ENCODE data around the gene MPP7. TPM values are rescaled to one million over a fixed set of nuclear protein-coding genes. Genes with fewer than 3 reads are reported as not detected.
A peak's percentile ranks its signal among the peaks of the same experiment; 100 is the strongest.

MPP7 gene
- total RNA-seq, 1 experiment from 2014 or later = 1.7 TPM

DNA sequence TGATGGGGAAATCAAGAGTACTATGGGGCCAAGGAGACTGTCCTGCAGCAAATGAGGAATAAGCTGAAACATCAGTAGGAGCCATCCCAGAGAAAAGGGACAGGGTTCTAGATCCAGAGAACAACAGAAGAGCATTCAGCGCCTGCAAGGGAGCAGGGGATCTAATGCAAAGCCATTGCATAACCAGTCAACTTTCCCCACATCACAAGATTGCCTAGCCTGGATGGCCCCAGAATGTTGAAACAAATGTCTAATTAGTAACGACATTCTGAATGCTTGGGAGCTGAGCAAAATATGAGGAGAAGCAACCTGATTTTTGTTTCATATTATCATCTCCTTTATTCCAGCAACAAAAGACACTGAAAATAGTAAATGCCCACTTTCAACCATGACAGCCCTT lies 2.7 kb upstream of the MPP7 start:
- DNase-seq (ENCODE audit: low spot score) = no peak

DNA sequence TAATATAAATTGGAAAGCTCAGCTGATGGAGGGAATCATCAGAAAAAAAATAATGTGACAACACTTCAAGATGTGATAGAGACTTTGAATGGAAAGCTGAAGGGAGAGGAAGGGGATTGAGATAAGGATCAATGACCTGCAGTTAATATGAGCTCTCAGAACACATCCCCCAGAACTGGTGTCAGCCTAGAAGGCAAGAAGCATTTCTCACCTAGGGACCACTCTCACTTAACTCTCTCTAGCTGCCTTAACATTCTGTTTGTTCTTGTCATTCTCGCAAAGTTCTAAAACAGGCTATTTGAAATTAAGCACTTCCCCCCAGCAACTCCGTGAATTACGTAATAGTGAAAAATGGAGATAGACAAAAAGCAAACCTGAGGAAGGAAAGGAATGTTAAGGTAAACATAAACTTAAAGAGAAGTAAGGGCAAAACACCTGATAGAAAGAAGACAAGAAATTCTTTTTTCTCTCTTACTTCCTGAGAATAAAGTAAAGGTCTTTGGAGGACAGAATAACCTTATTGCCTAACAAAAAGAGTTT lies 1.2 kb upstream of the MPP7 start:
- no peak for DNase-seq (ENCODE audit: low spot score)

DNA sequence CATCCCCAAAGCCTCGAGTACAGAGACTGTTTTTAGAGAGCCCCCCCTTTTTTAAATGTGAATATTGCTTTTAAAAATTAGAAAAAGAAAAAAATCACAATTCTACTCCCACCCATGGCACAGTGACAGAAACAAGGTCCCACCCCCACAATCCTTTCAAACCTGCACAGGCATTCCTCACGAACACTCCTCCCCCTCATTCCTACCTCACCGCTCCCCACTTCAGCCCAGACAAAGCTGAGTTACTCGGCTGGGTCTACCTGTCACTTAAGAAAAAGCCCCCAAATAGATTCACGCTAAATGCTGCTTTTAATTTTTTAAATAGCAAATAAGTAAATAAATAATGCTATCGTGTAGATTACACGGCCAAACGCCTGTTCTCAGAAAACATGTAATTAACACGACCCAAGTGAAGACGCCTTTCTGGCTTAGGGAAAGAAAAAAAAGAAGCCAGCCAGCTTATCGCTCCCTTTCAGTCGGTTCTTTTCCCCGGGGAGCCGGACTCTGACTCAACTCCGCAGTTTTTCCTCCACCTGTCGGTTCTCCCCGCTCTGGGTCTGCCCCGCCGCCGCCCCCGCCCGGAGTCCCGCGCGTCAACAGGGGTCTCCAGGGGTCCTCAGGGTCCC lies 739 bp downstream of the MPP7 start:
- DNase-seq (ENCODE audit: low spot score) = no peak

DNA sequence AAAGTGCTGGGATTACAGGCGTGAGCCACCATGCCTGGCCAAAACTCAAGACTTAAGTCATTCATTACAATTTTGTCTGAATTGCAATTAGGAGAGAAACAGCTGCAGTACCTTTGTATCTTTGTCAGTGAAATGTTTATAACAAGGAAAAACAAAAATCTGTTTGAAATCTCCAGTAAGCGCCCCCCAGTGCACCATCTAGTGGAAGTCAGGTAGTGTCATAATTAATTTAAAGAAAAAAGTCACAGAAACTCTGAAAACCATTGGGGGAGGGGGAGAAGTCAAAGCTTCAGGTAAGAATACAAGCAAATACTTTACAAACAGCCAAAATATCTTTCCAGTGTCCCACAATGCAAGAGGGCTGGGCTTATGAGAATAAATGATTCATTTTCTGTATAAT lies 2.8 kb downstream of the MPP7 start:
- no peak for DNase-seq (ENCODE audit: low spot score)

DNA sequence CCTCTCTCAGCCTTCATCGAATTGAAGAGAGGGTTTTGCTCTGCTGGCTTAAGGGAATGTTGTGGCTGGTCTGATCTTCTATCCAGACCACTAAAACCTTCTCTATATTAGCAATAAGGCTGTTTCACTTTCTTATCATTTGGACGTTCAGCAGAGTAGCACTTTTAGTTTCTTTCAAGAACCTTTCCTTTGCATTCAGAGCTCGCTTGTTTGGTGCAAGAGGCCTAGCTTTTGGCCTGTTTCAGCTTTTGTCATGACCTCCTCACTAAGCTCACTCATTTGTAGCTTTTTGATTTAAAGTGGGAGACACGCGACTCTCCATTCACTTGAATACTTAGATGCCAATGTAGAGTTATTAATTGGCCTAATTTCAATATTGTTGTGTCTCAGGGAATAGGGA lies 3.9 kb downstream of the MPP7 start:
- DNase-seq (ENCODE audit: low spot score) = no peak

DNA sequence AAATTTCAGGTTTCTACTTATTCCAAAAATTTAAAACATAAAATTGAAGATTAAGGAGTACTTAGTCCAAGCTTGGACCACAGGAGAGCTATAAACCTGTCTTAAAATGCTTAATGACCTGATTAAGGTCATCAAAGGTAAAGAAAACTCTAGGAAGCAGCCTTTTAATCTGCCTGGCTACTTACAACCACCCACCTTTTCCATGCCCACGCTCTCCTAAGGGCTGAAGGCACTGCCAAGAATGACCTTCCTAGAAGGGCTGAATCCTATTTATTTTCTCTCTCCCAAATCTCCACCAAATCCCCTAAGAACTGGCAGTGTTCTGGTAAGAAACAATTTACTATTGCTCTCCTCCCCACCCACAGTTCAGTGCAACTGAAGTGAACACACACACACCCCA lies 6.8 kb downstream of the MPP7 start:
- DNase-seq (ENCODE audit: low spot score) = no peak

DNA sequence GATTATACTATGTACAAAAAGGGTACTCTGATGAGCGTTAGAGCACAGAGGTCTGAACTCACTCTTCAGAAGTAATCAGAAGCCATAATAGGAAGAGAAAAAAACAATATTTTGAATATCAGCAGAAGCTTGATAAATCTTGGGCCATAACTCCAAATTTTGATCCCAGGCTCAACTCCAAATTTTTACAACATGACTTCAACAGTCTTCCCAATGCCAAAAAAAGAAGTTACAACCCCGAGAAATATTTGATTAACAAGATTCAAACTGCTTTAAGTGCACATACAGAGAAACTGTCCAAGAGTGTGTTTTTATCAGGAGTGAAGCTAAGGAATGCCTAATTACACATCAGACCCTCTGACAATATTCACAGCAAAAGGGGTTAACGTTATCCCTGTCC lies 7.5 kb downstream of the MPP7 start:
- DNase-seq (ENCODE audit: low spot score) = no peak

DNA sequence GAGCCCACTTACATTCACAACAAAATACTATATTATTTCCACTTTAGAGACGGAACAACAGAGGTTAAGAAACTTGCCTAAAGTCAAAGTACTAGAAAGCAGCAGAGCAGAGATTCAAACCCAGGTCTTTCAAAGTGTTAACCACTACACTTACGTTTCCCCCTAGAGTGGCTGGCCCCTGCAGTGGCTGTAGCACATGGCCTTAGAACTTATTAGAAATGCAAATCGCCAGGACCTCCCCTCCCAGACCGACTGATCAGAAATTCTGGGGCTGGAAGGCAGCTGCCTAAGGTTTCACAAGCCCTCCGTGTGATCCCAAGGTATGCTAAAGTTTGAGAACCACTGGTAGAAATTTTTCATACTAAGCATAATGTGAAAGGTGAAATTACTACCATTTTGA lies 8.1 kb downstream of the MPP7 start:
- no peak for DNase-seq (ENCODE audit: low spot score)

DNA sequence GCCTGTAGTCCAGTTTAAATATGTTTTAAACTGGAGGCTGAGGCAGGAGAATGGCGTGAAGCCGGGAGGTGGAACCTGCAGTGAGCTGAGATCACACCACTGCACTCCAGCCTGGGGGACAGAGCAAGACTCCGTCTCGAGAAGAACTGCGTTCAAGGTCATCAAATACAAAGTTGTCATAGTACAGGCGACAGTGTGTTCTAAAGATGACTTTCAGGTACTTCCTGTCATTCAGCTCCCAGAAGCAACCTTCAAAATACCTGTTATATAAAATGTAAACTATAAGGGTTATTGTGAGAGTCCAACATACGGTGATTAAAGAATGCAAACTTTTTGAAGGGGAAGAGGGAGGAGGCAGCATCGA lies 8.7 kb downstream of the MPP7 start:
- DNase-seq (ENCODE audit: low spot score) = no peak

DNA sequence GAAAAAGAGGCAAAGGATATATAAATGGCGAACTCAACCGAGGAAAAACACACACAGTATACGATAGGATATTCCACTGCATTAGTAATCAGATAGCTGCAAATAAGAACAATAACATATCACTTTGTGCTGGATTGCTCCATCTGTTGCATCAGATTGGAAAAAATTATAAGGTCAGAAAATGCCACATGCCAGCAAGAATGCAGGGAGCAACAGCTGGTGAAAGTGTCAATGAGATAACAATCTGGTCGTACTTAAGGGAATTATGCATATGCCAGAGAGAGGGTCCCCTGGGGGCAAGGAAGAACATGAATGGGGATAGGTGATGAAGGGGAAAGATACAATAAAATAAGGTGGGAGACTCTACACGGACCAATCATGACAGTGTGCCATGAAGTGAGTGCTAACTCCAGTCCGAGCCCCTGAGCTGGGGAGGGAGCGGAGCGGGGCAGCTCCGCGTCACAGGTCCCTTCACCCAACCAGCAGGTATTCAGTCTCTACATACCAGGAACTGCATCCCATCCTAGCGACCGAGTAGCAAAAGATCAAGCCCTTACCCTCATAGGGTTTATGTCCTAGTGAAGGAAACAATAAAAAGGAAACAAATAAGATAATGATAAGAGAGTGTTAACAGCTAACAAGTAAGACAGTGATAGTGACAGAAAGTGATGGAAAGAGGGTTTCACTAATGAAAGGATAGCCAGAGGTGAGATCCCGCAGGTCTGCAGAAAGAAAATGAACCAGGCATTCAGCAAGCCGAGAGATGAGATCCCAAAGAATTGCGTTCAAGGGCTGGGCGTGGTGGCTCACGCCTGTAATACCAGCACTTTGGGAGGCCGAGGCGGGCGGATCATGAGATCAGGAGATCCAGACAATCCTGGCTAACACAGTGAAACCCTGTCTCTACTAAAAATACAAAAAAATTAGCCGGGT lies 9.4 kb downstream of the MPP7 start:
- DNase-seq (ENCODE audit: low spot score) = no peak

DNA sequence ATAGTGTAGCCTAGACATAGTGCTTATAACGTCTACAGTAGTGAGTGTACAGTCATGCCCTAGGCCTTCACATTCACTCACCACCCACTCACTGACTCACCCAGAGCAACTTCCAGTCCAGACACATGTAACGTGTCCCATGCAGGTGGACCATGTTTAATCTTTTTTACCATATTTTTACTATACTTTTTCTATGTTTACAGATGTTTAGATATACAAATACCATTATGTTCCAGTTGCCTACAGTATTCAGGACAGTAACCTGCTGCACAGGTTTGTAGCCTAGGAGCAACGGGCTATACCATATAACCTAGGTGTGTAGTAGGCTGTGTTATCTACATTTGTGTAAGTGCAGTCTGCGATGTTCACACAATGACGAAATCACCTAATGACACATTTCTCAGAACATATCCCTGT lies 11.0 kb downstream of the MPP7 start:
- peak; percentile 34 for DNase-seq (ENCODE audit: low spot score)

DNA sequence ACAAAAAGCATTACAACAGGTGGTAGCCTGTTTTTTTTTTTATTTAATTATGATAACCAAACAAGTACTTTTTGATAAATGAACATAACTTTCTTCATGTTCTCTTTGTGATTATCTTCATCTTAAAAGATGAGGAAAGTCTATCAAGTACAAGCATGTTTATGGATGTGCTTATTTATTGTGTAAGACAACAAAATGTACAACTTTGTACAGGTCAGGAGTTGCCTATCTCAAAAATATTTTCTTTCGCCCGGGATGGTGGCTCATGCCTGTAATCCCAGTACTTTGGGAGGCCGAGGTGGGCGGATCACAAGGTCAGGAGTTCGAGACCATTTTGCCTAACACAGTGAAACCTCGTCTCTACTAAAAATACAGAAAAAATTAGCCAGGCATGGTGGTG lies 17.0 kb downstream of the MPP7 start:
- DNase-seq (ENCODE audit: low spot score) = no peak

DNA sequence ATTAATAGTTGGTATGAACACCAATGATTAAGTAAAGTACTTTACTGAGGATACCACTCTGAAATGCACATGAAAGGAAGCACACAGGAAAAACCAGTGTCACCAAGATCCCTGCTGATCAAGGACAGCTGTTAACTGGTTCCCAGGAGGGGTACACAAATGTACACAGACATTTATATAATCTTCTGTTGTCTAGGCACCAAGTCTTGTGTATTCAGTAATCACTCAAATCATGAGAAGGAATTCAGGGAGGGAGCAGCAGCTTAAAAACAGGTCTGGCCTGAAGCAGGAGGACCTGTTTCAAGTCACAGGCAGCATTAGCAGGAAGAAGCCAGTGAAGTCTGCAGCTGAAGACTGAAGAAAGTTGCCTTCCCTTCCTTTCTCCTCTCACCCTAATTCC lies 18.7 kb downstream of the MPP7 start:
- DNase-seq (ENCODE audit: low spot score) = no peak

DNA sequence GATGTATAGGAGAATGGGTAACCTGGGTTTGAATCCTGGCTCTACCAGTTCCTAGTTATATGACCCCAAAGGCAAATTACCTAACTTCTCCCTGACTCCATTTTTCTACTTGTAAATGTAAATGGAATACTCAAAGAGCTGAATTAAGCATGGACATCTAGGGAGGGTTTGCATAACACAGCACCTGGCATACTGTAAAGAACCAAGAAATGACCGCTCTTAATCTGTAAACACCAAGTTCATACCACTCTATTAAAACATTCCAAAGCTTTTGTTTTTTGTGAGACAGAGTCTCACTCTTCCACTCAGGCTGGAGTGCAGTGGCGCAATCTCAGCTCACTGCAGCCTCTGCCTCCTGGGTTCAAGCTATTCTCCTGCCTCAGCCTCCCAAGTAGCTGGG lies 19.6 kb downstream of the MPP7 start:
- DNase-seq (ENCODE audit: low spot score) = no peak

DNA sequence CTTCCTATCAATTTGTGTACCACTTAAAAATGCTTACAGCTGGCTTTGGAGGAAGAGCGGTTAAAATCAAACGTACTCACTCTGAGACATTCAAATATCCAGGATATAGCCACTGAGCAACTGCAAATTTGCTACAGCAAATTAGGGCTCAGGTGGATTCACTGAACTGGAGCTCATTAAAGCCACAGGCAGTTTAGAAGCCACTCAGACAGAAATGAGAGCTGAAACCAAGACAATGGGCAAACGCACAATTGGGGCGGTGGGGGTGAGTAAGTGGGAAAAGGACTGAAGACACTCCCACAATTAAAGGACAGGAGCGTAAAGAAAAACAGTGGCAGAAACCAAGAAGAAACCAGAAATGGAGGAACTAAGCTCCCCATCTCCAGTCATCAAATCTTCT lies 20.5 kb downstream of the MPP7 start:
- no peak for DNase-seq (ENCODE audit: low spot score)

DNA sequence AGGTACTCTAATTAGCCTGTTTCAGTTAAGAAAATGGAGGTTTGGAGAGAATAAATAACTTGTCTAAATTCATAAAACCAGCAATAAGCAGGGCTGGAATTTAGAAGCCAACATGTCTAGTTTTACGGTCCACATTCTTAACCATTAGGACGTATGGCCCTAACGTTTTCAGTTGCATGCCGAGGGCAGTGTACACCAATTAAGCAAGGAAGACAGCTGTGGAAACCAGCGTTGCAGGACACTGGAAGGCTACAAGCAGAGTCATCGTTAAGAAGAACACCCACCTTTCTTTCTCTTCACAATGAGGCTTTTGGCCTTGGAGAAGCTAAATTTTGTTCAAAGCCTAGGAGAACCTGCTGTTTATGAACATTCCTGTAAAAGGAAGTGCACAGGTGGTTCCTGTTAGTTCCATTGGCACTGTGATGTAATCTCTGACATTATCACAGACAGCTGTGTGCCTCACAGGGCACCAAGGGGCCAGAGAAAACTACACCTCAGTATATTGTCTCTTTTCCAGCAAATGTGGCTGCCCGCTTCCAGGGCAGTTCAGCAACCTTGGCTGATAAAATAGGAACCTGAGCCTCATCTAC lies 21.0 kb downstream of the MPP7 start:
- DNase-seq (ENCODE audit: low spot score) = no peak

DNA sequence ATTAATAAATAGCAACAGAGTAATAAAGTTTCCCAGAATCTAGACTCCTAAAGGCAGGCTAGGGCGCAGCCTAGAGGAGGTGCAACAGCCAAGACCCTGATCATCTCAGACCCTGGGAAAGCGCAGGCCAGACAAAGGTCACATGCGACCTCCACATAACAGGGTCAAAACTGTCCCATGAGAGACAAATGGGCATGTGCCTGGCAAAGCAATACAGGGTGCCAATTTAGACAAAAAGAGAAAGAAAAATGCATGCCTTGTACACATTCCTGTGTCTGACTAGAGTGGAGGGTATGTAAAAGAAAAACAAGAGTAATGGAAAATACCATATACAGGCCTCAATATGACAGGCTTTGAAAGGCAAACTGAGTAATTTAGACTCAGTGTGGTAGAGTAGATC lies 22.2 kb downstream of the MPP7 start:
- DNase-seq (ENCODE audit: low spot score) = no peak

DNA sequence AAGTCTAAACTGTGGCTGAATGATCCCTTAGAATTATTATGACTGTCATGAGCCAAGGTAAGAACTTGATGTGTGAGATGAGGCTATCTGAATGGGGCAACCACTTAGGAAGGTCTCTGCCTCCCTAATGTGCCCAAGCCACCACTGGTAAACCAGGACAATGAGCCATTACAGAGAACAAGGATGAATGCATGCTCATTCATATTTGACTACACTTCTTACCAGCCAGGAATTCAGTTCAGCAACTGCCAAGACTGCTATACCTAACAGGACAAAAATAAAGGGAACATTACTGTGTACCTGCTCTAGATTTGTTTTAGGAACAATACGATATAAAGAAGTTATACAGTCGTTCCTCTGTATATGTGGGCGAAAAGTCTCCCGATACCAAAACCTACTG lies 23.0 kb downstream of the MPP7 start:
- no peak for DNase-seq (ENCODE audit: low spot score)

DNA sequence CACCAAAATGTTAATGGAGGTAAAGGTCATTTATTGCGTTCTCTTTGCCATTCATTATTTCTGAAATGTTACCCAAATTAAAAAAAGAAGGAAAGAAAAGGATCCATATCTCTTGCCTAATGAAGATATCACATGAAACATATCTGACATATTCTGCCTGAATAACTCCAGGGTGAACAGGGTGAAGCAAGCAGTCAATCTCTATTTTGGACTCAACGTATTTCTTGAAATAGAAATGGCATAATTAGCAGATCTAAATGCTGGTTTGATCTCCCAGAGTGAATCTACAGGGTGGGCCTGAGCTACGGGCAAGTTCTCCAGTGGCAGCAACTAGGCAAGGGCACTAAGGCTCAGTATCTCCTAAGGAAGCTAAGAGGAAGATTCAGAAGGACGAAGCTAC lies 24.0 kb downstream of the MPP7 start:
- no peak for DNase-seq (ENCODE audit: low spot score)

DNA sequence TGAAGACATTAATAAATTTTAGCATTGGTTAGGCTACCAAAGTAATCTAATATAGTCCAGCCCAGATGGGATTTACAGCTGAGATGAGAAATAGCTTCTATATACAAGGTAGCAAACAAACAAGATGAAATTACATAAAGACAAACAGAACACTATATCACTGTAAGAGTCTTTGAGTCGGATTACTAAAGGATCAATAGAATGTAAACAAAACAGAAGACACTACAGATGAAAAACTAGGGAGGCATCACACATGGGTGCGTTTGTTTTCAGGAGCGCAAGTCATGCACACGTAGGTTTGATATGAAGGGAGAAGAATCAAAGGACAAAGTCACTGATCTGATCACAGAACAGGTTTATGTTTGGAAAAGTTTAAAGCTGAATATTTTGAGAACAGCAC lies 26.5 kb downstream of the MPP7 start:
- DNase-seq (ENCODE audit: low spot score) = no peak

DNA sequence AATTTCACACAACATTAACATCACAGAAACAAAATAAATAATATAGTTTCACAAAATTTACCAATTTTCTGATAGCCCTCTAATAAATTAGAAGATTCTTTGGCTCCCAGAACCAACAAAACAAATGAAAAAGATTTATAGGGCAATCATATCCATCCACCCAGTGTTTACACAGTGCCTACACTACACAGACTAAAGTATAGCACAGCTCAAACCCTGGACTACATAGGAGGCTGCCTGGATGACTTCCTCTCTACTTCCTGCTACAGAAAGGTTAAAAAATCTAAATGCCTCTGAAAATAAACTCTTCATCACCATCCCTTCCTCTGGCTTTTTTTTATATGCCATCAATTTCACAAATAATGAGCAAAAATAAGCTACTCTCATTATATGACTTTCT lies 28.4 kb downstream of the MPP7 start:
- DNase-seq (ENCODE audit: low spot score) = no peak

DNA sequence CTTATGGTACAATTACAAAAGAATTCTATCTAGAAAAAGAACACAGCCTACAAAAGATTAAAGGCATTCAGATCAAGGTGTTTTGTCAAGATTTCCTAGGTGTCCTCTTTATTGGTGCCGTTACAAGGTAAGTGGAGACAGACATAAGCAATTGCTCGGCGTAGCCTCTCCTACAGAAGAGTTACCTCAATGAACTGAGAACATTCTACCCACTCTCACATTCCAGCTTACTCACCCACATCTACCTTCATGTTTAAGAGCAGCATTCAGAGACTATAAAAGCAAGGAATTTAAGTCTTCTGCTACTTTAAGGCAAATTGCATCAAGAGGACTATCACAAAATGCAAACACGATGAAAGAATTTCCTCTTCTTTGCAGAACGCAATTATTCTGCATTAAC lies 29.5 kb downstream of the MPP7 start:
- DNase-seq (ENCODE audit: low spot score) = no peak

Measured in H4 (cell line).